Embryonic facial prominence (tissue), 1 donor: ENCODE data around the gene NOXO1.
A peak's percentile ranks its signal among the peaks of the same experiment; 100 is the strongest.

Experiments used
- DNase-seq: peaks from one replicate; pipeline ENCODE4 v3.0.0-alpha.2; 2016; ENCODE audit errors: extremely low spot score

The NOXO1 gene

DNA sequence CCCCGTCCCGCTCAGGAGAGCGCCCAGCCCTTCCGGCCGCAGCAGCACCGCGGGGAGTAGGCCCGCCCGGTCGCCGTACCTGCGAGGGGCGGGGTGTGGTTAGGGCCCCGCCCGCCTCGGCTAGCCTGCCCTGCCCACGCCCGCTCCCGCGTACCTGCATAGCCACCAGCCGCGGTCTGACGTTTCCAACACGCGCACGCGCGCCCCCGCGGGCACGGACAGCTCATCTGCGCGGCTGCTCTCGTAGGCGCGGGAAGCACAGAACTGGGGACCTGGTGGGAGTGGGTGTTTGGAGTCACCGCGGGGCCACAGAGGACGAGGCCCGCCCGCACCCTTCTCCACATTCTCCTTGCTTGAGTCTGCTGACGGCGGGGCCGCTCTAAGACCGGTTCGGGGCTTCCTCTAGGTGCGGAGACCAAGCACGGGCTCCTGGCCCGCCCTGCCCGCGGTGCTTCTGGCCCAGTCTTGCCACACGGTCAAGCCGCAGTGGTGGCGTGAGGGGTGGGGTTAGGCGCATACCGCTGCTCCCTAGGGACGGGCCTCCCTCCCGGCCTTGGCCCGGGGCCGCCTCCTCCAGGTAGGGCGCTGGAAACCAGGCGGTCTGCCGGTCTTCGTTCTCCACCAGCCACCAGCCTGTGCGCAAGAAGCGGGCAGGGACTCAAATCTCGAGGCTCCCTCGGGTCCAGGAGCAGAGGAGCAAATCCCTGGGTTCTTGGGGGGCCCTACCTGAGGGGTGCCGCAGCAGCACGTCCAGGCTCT lies 1.8 kb downstream of the NOXO1 start:
- DNase-seq: no peak

DNA sequence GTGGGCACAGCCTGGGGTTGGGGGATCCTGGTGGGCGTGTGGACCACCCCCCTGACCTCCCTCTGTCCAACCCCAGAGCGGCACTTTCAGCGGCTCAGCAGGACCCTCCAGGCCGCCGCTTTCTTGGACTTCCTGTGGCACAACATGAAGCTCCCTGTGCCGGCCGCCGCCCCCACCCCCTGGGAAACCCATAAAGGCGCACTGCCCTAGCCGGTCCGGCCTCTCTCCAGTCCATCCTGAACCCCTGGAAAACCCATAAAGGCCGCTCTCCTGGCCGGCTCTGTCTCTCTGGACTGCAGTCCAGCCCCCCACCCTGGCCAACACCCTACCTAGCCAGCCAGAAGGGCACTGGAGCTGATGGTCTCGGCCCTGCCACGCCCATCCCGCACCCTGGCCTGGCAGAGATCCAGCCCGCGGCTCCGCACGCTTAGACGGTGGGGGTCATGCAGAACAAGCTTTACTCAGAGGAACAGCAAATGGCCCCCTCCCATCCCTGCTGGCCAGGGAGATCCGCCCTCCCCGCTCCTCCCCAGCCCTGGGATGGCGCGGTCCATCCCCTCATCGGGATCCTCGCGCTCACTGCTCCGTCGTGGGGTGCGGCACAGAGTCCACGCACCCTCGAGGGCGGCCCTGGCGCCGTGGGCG lies 2.7 kb downstream of the NOXO1 start:
- DNase-seq: no peak

DNA sequence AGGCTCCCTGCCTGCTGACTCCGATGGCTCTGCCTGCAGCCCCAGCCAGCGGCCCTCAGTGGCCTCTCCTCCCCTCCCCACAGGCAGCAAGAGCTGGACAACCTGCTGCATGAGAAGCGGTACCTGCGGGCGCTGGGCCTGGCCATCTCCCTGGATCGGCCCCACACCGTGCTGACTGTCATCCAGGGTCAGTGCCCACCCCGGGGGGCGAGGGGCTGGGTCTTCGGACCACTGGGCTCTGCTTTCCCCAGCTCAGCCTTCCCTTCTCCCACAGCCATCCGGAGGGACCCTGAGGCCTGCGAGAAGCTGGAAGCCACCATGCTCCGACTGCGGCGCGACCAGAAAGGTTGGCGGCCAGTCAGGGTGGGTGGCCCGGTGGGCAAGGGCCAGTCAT lies 3.4 kb downstream of the NOXO1 start:
- DNase-seq: no peak

DNA sequence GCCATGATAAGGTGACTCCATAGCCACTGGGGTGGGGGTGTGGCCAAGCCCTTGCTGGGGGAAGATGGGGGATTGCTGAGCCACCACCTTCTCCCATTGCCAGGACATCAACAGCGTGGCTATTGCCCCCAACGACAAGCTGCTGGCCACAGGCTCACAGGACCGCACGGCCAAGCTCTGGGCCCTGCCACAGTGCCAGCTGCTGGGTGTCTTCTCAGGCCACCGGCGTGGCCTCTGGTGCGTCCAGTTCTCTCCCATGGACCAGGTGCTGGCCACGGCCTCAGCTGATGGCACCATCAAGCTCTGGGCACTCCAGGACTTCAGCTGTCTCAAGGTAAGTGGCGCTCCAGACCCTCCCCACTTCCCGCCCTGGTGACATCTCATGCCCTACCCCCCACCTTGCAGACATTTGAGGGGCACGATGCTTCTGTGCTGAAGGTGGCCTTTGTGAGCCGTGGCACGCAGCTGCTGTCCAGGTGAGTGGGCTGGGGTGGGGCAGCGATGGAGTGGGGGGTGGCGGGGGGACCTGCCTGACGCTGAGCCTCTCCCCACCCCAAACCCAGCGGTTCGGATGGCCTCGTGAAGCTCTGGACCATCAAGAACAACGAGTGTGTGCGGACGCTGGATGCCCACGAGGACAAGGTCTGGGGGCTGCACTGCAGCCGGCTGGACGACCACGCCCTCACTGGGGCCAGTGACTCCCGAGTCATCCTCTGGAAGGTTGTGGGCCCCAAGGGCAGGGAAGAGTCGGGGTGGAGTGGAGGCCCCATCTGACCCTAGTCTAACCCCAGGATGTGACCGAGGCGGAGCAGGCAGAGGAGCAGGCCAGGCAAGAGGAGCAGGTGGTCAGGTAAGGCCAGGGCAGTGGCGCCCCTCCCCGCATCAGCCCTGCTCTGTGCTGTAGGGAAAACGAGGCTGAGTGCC lies 4.1 kb downstream of the NOXO1 start:
- no peak for DNase-seq

DNA sequence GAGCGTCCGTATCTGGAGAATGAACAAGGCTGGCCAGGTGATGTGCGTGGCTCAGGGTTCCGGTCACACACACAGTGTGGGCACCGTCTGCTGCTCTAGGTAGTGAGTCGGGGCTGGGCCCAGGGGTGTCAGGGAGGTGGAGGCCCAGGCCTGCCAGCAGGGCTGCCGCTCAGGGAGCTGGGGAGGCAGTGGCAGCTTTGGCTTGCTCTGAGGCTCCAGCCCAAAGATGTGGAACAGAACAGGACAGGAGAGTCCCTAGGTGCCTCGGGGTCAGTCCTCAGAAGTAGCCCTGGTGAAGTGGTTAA lies 5.1 kb downstream of the NOXO1 start:
- no peak for DNase-seq

DNA sequence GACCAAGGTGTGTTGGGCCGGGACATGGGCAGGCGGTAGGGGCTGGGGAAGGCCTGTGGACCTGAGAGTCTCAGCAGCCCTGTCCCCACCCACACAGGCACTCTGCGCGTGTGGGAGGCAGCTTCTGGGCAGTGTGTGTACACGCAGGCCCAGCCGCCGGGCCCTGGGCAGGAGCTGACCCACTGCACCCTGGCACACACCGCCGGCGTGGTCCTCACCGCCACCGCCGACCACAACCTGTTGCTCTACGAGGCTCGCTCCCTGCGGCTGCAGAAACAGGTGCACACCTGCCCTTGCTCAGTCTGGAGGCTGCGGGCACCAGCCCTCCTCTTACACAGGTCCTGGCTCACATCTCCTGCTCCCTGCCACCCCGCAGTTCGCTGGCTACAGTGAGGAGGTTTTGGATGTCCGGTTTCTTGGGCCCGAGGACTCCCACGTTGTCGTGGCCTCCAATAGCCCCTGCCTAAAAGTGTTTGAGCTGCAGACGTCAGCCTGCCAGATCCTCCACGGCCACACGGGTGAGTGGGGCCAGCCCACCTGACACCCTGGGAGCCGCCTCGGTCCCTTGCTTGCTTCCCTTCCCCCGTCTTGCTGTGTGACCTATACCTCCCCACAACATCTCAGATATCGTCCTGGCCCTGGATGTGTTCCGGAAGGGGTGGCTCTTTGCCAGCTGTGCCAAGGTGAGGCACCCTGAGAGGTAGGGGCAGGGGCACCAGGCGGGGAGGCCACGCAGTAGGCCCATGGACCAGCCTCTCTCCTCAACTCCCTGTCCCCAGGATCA lies 5.6 kb downstream of the NOXO1 start:
- DNase-seq: no peak

DNA sequence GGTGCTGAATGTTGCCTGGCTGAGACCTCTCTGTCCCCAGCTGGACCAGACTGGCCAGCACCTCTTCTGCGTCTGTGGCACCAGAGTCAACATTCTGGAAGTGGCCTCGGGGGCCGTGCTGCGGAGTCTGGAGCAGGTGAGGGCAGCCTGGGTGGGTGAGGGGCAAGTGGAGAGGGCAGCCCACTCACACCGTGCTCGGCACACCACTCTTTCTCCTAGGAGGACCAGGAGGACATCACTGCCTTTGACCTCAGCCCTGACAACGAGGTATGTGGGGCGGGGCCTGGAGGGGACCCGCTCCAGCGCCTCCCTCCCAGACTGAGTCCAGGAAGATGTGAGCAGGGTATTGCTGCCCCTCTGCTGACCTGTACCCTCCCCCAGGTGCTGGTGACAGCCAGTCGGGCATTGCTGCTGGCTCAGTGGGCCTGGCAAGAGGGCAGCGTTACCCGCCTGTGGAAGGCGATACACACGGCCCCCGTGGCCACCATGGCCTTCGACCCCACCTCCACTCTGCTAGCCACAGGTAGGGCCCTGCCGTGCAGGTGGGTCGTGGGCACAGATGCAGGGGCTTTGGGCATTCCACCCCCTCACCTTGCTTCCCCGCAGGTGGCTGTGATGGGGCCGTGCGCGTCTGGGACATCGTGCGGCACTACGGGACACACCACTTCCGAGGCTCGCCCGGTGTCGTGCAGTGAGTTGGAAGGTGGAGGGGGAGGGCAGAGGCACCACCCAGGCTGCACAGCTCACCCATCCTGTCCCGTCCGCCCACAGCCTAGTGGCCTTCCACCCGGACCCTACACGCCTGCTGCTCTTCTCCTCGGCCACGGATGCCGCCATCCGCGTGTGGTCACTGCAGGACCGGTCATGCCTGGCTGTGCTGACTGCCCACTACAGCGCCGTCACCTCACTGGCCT lies 6.9 kb downstream of the NOXO1 start:
- no peak for DNase-seq

DNA sequence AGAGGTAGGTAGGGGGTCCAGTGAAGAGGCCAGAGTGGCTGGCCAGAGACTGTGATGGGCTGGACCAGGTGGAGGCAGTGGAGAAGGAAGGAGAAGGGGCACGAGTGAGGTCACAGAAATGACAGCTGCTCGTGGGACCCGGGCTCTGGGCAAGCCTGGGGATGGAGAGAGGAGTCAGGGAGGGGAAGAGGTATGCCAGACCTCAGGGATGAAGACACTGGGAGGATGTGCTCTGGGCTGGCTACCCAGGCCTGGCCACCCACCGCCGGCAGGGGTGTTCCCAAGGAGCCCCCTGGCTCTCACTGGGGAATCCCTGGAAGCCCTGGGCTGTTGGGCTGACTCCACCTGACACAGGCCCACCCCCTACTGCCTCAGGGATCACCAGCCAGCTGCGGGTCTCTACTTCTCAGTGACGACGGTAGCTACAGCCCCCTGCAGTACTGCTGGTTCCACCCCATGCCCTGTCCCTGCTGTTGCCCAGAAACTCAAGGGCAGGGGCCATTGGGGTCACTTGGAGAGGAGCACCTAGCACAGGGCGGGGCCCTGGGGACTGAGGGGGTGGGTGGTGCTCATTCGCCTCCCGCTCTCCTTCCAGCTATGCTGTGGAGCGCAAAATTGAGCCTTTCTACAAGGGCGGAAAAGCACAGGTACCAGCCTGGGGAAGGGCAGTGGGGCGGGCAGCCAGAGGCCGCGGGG lies 7.7 kb downstream of the NOXO1 start:
- DNase-seq: no peak

DNA sequence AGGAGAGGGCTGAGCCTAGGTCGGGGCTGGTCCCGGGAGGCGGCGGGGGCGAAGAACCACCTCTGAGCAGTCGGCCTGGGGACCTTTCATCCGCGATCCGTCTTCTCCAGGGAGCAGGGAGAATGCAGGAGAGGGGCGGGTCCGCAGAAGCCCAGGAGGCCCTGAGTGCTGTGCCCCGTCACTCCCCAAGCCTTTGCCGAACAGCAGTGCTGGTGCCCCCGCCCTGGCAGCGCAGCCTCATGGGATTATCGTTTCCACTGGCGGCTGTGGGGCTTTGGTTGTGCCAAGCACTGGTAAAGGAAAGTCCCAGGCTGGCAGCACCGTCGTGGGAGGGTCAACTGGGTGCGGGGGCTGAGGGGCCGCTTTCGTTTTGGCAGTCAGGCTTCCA lies 8.8 kb downstream of the NOXO1 start:
- DNase-seq: no peak

DNA sequence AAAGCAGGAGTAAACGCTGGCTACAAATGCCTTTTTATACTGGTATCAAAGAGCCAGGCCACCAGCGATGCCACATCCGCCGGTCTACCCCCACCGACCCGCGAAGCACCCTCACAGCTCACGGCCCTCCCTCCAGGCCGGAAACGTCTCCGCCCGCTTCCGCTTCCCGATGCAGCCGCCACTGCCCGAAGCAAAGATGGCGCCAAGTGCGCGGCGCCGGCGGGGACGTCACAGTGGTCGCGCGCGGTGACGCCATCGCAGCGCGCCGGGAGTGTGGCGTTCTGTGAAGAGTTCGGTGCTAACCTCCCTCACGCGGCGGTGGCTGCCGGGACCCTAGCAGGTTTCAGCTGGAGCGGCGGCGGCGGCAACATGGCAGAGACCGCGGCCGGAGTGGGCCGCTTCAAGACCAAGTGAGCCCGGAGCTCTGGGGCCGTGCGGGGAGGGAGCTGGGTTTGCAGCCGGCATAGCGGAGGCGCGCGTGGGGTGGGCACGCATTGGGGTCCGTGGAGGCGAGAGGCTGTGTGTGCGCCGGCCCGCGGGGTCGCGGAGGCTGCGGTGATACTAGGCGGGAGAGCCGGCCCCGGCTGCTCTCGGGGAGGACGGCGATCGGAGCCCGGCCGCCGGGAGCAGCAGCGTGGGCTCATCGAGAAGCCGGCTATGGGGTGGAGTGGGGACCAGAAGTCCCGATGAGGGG lies 9.3 kb downstream of the NOXO1 start, which contains the start of gene TBL3:
Gene TBL3, plus strand, starts transcription at position 258 of the 694 bp plus-strand sequence. Its CDS starts 112 bp downstream, at position 370.
- peak; percentile 85 for DNase-seq

DNA sequence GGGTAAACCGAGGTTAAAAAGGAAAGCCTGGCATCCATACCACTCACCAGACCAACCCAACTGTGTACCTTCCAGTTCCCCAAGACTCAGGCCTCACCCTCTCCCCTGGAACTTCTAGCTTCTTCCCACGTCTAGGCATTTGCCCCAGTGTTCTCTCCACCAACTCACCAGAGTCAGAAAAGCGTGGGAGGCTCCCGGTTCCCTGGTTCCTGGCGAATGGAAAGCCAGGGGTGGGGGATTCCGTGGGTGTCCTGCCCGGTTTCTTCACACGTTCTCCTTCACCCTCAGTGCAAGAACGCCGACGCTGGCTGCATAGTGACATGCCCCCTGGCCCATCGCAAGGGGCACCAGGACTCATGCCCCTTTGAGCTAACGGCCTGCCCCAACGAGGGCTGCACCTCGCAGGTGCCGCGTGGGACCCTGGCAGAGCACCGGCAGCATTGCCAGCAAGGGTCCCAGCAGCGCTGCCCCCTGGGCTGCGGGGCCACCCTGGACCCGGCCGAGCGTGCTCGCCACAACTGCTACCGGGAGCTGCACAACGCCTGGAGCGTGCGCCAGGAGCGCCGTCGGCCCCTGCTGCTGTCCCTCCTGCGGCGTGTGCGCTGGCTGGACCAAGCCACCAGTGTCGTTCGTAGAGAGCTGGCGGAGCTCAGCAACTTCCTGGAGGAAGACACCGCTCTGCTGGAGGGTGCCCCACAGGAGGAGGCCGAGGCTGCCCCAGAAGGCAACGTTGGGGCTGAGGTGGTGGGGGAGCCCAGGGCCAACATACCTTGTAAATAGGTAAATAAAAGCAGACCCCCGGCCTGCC lies 12.9 kb downstream of the NOXO1 start:
- DNase-seq: no peak

DNA sequence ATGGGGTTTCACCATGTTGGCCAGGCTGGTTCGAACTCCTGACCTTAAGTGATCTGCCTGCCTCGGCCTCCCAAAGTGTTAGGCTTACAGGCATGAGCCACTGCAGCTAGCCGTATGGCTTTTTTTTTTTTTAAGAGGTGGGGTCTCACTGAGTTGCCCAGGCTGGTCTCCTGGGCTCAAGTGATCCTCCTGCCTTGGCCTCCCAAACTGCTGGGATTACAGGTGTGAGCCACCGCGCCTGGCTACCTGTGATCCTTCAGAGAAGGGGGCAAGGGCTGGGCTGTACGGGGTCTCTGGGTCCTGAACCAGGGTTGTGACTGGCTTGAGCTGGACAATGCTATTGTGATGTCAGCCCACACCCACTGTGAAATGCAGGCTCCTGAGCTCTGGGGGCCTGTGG lies 14.8 kb downstream of the NOXO1 start, which contains the start of gene RNF151:
Gene RNF151, plus strand, starts transcription at position 397 of the 400 bp plus-strand sequence. CDS start 26 bp downstream, outside the sequence.
- DNase-seq: no peak

DNA sequence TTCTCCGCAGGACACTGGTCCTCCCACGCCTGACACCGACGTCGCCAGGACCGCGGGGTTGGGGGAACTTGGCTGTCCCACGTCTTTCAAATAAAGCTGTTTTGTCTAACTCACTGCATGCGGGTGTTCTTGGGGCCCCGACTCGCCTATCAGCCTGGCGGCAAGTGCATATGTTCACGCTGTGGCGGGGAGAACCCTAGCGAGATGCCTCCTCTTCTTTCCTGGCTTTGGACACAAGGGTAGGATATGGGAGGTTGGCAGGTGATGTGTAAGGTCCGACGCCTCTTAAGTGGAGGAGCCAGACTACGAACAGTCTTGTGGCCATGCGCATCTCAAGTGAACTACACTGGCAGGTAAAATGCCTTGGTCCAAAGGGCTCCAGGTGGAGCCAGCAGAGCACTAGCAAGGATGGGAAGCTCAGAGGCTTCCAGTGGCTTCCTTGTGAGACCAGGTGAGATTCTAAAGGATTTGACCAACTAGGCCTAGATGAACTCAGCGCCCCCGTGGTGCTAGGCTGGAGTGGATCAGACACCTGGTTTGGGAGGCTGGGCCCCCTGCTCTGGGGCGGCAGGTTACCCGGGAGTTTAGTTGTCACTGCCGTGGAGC lies 15.8 kb downstream of the NOXO1 start:
- no peak for DNase-seq

DNA sequence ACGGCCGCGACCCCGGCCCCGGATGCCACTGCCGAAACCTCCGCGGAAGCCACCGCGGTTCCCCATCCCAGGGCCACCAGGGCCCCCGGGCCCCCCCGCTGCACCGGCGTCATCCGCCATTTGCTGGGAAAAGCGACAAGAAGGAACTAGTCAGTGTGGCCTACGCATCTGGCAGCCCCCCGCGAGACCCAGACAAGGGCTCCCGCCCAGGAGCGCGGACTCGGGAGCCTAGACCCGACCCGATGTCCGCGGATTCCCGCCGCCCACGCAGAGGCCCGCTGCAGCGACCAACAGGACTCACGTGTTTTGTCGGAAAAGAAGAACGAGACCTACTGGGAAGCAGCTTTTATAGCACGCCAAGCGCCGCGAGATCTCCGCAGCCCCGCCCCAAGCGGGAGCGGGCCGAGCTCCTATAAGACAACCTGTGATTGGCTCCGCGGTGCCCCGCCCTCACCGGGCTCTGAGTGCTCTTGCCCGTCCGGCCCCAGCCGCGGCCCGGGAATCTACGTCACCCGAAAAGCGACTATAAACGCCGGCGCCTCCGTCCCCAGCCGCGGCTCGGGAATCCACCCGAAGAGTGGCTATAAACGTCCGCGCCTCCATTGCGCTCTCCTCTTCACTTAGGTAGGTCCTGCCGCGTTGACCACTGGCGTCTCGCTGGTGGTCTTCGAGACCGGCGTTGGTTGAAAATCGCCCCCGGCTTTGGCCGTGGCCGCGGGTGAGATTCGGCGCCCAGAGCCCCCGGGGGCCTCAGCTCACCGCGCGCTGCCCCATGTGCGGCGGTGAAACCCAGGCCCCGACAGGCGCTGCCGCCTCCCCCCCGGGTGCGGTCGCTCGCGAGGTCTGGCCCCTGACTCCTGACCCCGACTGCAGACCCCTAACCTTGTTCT lies 16.5 kb downstream of the NOXO1 start, which contains the start of gene RPS2:
Gene RPS2, minus strand, starts transcription at position 321 of the 890 bp plus-strand sequence. Its CDS starts 201 bp downstream, at position 120.
- peak; percentile 99 for DNase-seq

DNA sequence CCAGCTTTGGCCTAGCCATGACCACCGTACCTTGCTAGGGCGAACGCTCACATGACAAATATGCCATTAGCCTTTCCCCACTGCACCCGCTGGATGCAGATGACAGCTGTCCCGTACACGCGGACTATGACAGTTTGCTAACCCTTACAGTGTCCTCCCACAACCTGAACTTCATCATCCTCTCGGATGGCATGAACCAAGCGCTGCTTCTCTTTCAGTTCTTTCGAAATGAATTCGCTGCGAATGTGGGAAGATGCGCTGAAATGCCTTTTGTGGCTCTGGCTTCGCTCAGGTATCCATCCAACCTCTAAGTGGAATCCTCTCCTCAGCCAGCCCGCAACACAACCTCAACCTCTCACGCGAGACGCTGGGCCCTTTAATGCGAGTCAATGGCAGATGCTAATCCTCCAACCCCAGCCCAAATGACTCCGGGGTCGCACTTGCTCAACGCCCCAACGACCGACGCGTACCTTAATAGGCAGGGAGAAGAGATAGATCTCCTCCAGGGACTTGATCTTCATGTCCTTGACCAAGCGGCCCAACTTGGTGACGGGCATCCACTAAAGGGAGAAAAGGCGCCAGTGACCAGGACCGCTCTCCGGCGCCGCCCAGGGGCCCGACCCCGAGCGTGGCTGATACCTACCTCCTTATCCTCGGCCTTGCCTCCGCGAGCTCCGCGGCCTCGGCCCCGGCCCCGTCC lies 17.3 kb downstream of the NOXO1 start:
- DNase-seq: no peak
